Measurements from ENCODE around the gene EVC.
"Not testable (repeated sequence)": the region's sequence is repeated elsewhere in the genome, so short reads cannot be mapped to it uniquely, and the experiment has no call there.

EVC gene

GRCh38 chr4:5827108-5828004 lies 116.4 kb downstream of the EVC start:
- no peak for TF ChIP-seq CTCF (IDR thresholded peaks at IDR 0.05; ENCODE audit: extremely low read depth, missing control alignments)
- no peak for DNase-seq (ENCODE audit: low spot score)

GRCh38 chr4:5828005-5828391 lies 117.0 kb downstream of the EVC start:
- TF ChIP-seq CTCF (IDR thresholded peaks at IDR 0.05; ENCODE audit: extremely low read depth, missing control alignments) = no peak

GRCh38 chr4:5836943-5837342 lies 125.9 kb downstream of the EVC start:
- no peak for DNase-seq (ENCODE audit: low spot score)
- no peak for TF ChIP-seq CTCF (IDR thresholded peaks at IDR 0.05; ENCODE audit: extremely low read depth, missing control alignments)

More at GRCh38 chr4:5828005-5828391, 117.0 kb downstream of the EVC start:
- no peak for DNase-seq (ENCODE audit: low spot score)

- not testable (repeated sequence) for DNase-seq (ENCODE audit: low spot score)
Observed at GRCh38 chr4:5837483-5837882, 126.5 kb downstream of the EVC start.

GRCh38 chr4:5839332-5839731 lies 128.3 kb downstream of the EVC start:
- TF ChIP-seq CTCF (IDR thresholded peaks at IDR 0.05; ENCODE audit: extremely low read depth, missing control alignments) = no peak
- DNase-seq (ENCODE audit: low spot score) = no peak

- no peak for TF ChIP-seq CTCF (IDR thresholded peaks at IDR 0.05; ENCODE audit: extremely low read depth, missing control alignments)
- no peak for DNase-seq (ENCODE audit: low spot score)
Observed at GRCh38 chr4:5839751-5840674, 129.0 kb downstream of the EVC start.

GRCh38 chr4:5842456-5842855 lies 131.5 kb downstream of the EVC start:
- TF ChIP-seq CTCF (IDR thresholded peaks at IDR 0.05; ENCODE audit: extremely low read depth, missing control alignments) = no peak
- DNase-seq (ENCODE audit: low spot score) = no peak

Measured in GM20000 (cell line).